Measurements from ENCODE around the gene SPTBN5. TPM values are rescaled to one million over a fixed set of nuclear protein-coding genes. Genes with fewer than 3 reads are reported as not detected.

Gene SPTBN5
- total and polyA plus RNA-seq, 10 of the 15 experiments (the other 5 are each of a cell fraction or from before 2014, with no cell fraction given) = under 0.01 to 0.18 (median 0.04) TPM; not detected in 4

DNA sequence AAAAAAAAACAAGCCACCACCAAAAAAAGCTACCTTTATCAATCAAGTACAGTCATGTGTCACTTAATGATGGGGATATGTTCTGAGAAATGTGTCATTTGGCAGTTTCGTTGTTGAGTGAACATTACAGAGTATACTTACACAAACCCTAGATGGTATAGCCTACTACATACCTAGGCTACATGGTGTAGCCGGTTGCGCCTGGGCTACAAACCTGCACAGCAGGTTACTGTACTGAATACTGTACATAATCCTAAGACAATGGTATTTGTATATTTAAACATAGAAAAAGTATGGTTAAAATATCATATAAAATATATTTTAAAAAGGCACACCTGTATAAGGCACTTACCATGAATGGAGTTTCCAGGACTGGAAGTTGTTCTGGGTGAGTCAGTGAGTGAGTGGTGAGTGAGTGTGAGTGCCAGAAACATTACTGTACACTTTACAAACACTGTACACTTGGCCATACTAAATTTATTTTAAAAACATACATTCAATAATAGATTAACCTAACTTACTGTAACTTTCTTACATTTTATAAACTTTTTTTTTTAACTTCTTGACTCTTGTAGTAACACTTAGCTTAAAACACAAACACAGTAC lies 91.9 kb downstream of the SPTBN5 start:
- H3K4me2 ChIP-seq (ENCODE audit: control insufficient read depth, insufficient read depth) = no peak overlapping the region
- BruUV-seq (replicated peaks) = no TSS peak
- ChIA-PET RAD21 (ENCODE audit: unreplicated experiment) (interaction anchor here (0.6 to 12.6 kb wide), 2 partner anchors 28 to 34 kb away, joined by 3 to 305 read pairs; partner anchors contain the start of gene MAPKBP1), SMC1A (ENCODE audit: uncharacterized antibody, unreplicated experiment) (interaction anchor here (0.8 to 5.9 kb wide), 2 partner anchors 24 to 29 kb away, joined by 3 to 72 read pairs; partner anchors contain the start of gene MAPKBP1), CTCF (interaction anchor here (0.7 to 5.7 kb wide), 4 partner anchors 9 to 28 kb away, joined by 3 to 66 read pairs (median 9); partner anchors contain the start of gene MAPKBP1), POLR2A (interaction anchor here (0.9 to 7.0 kb wide), 2 partner anchors 25 to 28 kb away, joined by 3 to 32 read pairs; partner anchors contain the start of gene MAPKBP1)
- DNase-seq (ENCODE audit: low read depth, low spot score) (no peak), FAIRE-seq (no peak), ATAC-seq (no peak)
- H4K20me1 ChIP-seq (ENCODE audit: control insufficient read depth, insufficient read depth) = no peaks in the 10 kb centered on the region
- H3K4me3 ChIP-seq = no peak overlapping the region
- peaks cover 14% of the 10 kb centered on the region for H3K4me1 ChIP-seq (ENCODE audit: control insufficient read depth, insufficient read depth, low read length)
- no peaks in the 10 kb centered on the region; the same call in 1 of the 2 replicates for H3K79me2 ChIP-seq (ENCODE audit: control insufficient read depth, insufficient read depth, low read length)
- 98% methylated on average over 3 of the region's 3 CpGs for WGBS (ENCODE audit: insufficient coverage, insufficient replicate concordance, low lambda C conversion rate, missing lambda C conversion rate)
- H2AFZ ChIP-seq (ENCODE audit: control insufficient read depth, low read depth, low read length) = no peak overlapping the region
- H3K27ac ChIP-seq (ENCODE audit: control insufficient read depth, insufficient read depth) = no peak overlapping the region
- intact Hi-C loops (cut with micrococcal nuclease; ENCODE audit: unreplicated experiment) = no loop called here
- no peak overlapping the region for H3K9ac ChIP-seq (ENCODE audit: control insufficient read depth, insufficient read depth, low read length)
- in situ Hi-C loops (cut with MboI) = no loop called here
- no peak for TF ChIP-seq JUNB (IDR thresholded peaks at IDR 0.05)
- no peak for TF ChIP-seq NR2F1 (conservative IDR thresholded peaks at IDR 0.05)
- TF ChIP-seq, protein P1, sequence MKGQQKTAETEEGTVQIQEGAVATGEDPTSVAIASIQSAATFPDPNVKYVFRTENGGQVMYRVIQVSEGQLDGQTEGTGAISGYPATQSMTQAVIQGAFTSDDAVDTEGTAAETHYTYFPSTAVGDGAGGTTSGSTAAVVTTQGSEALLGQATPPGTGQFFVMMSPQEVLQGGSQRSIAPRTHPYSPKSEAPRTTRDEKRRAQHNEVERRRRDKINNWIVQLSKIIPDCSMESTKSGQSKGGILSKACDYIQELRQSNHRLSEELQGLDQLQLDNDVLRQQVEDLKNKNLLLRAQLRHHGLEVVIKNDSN (IDR thresholded peaks at IDR 0.05; ENCODE audit: borderline replicate concordance, extremely low read length, insufficient read depth, low read depth, low read length) = no peak
- TF ChIP-seq POLR2AphosphoS2 (IDR thresholded peaks at IDR 0.05; ENCODE audit: low read depth, low read length) = no peak
- no peak for TF ChIP-seq MEF2B (IDR thresholded peaks at IDR 0.05; ENCODE audit: partially characterized antibody, poor library complexity, severe bottlenecking)
- TF ChIP-seq TCF7 (IDR thresholded peaks at IDR 0.05; ENCODE audit: borderline replicate concordance) = no peak
- no peak for TF ChIP-seq FOS (IDR thresholded peaks at IDR 0.05; ENCODE audit: borderline replicate concordance, extremely low read depth, insufficient read length)
- TF ChIP-seq EED (IDR thresholded peaks at IDR 0.05; ENCODE audit: low read depth) = no peak
- TF ChIP-seq IKZF1 (conservative IDR thresholded peaks at IDR 0.05) = no peak
- H3K36me3 ChIP-seq (ENCODE audit: control insufficient read depth in 2 of 2, insufficient read depth in 2 of 2, low read length in 1 of 2) = peaks cover 0 to 4% of the 10 kb centered on the region in 2 experiments; a peak in 3 of 4 replicates
- no peaks in the 10 kb centered on the region for H3K27me3 ChIP-seq (replicated peaks in 1 of 2; ENCODE audit: control insufficient read depth in 2 of 2, insufficient read depth in 2 of 2, low read length in 1 of 2)
- H3K9me3 ChIP-seq (replicated peaks; ENCODE audit: control insufficient read depth, insufficient read depth, low read length) = no peaks in the 10 kb centered on the region; the same call in 2 of the 3 replicates

Measured in GM12878 (cell line).